HG03280 (cell line): ENCODE measurements around the gene ETV6.
"Not testable (repeated sequence)": the region's sequence is repeated elsewhere in the genome, so short reads cannot be mapped to it uniquely, and the experiment has no call there.

Experiments
- ATAC-seq: cut with Tn5 transposase; IDR thresholded peaks from one replicate; pipeline ENCODE4 v1.9.1; 2021; ENCODE audit warnings: mild to moderate bottlenecking, moderate library complexity; ENCODE audit not compliant: unreplicated experiment

The ETV6 gene

GRCh38 chr12:11649413-11650285 lies at the start of gene ETV6:
ETV6 (plus strand) TSS chr12:11649674; CDS start chr12:11650128, 454 bp downstream.
- peak; percentile 50 for ATAC-seq

- no peak for ATAC-seq
These were observed 49.3 kb upstream of the ETV6 start for GRCh38 chr12:11600199-11600598.

GRCh38 chr12:11601647-11602046 lies 47.8 kb upstream of the ETV6 start:
- ATAC-seq = no peak

- no peak for ATAC-seq
These were observed 42.0 kb upstream of the ETV6 start for GRCh38 chr12:11607313-11608081.

GRCh38 chr12:11609045-11609444 lies 40.4 kb upstream of the ETV6 start:
- ATAC-seq = no peak

- ATAC-seq = no peak
These were observed 34.0 kb upstream of the ETV6 start for GRCh38 chr12:11615481-11615880.

GRCh38 chr12:11618046-11618445 lies 31.4 kb upstream of the ETV6 start:
- no peak for ATAC-seq

- ATAC-seq = no peak
These were observed 27.6 kb upstream of the ETV6 start for GRCh38 chr12:11621797-11622423.

GRCh38 chr12:11622876-11623281 lies 26.6 kb upstream of the ETV6 start:
- ATAC-seq = no peak

- ATAC-seq = no peak
These were observed 26.1 kb upstream of the ETV6 start for GRCh38 chr12:11623382-11623781.

GRCh38 chr12:11624116-11624515 lies 25.4 kb upstream of the ETV6 start:
- no peak for ATAC-seq

GRCh38 chr12:11627709-11628108 lies 21.8 kb upstream of the ETV6 start:
- not testable (repeated sequence) for ATAC-seq

- ATAC-seq = no peak
These were observed 21.1 kb upstream of the ETV6 start for GRCh38 chr12:11628353-11628752.

- no peak for ATAC-seq
These were observed 19.3 kb upstream of the ETV6 start for GRCh38 chr12:11630046-11630706.

- ATAC-seq = no peak
These were observed 18.2 kb upstream of the ETV6 start for GRCh38 chr12:11631288-11631687.

GRCh38 chr12:11631881-11632280 lies 17.6 kb upstream of the ETV6 start:
- ATAC-seq = not testable (repeated sequence)

GRCh38 chr12:11633968-11634367 lies 15.5 kb upstream of the ETV6 start:
- no peak for ATAC-seq

GRCh38 chr12:11635341-11635740 lies 14.1 kb upstream of the ETV6 start:
- ATAC-seq = no peak

GRCh38 chr12:11638315-11638916 lies 11.1 kb upstream of the ETV6 start:
- no peak for ATAC-seq

- no peak for ATAC-seq
These were observed 10.0 kb upstream of the ETV6 start for GRCh38 chr12:11639454-11639853.

GRCh38 chr12:11641522-11641921 lies 8.0 kb upstream of the ETV6 start:
- ATAC-seq = no peak
